A549 treated with DMSO at 1 μM for 4 hours (cell line): ENCODE results near the gene C3orf22. TPM values are rescaled to one million over a fixed set of nuclear protein-coding genes. Genes with fewer than 3 reads are reported as not detected.

Experiments used
- total RNA-seq: library from RNA; stranded (reverse); fragments of 200-300 nt; extraction: Qiagen RNA extraction; gene quantifications from 5 replicates; pipeline ENCODE4 v1.2.3, GENCODE V29; 2022; ENCODE audit warnings: low read depth

C3orf22 gene, protein sequence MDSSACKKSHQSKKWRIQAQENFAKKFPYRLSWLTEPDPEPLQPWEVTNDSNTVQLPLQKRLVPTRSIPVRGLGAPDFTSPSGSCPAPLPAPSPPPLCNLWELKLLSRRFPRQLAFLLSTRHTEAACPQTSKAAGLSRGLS
- total RNA-seq = not detected in 5 replicates

GRCh38 chr3:126558336-126559071, at the start of gene C3orf22:
TSS of gene C3orf22 (minus strand) at chr3:126558932. CDS start at chr3:126553390, 5,542 bp downstream.

DNA sequence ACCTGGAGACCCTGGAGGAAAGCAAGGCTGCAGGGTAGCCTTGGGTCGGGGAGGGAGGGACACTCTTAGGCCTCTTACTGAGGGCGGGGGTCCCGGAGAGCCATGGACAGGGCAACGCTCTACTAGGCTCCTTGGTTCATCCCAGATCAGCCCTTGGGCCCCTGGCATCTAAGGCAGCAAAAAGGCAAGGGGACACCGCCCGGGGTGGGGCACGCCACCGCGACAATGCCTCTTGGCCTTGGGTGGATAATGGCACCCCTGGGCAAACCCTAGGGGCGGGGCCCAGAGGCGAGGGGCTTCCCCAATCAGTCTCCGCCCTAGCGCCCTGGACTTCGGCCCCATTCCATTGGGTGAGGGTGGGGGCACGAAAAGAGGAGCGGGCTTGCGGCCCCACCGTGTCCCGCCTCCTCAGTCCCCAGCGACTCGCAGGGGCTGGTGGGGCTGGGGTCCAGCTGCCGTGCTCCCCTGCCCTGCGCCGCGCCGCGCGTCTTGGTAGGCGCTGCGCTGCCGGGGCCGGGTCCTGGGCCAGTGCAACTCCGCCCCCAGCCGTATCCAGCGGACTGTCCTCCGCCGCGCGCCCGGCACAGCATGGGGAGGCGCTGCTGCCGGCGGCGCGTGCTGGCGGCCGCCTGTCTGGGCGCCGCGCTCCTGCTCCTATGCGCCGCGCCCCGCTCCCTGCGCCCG, 34.8 kb downstream of the C3orf22 start, which contains the start of gene CHST13:
CHST13 (plus strand) TSS at position 411 of the 684 bp plus-strand sequence; CDS start at position 589, 178 bp downstream.

GRCh38 chr3:126517291-126517951, 41.3 kb downstream of the C3orf22 start, which contains the start of gene UROC1:
TSS of gene UROC1 (minus strand) at chr3:126517773. CDS start at chr3:126517719, 54 bp downstream.

Other genes with a start within 250 kb of the C3orf22 start
- 0.06 to 0.08 TPM (median 0.08 TPM) in 5 replicates for gene KLF15, start 201.5 kb downstream of the C3orf22 start, total RNA-seq
- not detected in 5 replicates for gene CFAP100, start 164.0 kb downstream of the C3orf22 start, total RNA-seq
- gene ZXDC, start 83.0 kb downstream of the C3orf22 start, total RNA-seq = 6.8 to 9.2 TPM (median 8.3 TPM) in 5 replicates
- gene UROC1, start 41.2 kb downstream of the C3orf22 start, total RNA-seq = not detected in 5 replicates
- gene CHST13, start 34.8 kb downstream of the C3orf22 start, total RNA-seq = 0.25 to 1.0 TPM (median 0.67 TPM) in 5 replicates
- 5.3 to 8.5 TPM (median 7.4 TPM) in 5 replicates for gene TXNRD3, start 96.2 kb upstream of the C3orf22 start, total RNA-seq
- gene CHCHD6, start 145.3 kb upstream of the C3orf22 start, total RNA-seq = 17.8 to 20.2 TPM (median 19.8 TPM) in 5 replicates